Smooth muscle cell of trachea (primary cell): Measurements from ENCODE around the gene MTG1. TPM values are rescaled to one million over a fixed set of nuclear protein-coding genes. Genes with fewer than 3 reads are reported as not detected.

ENCODE experiments used
- total RNA-seq: library from RNA; depleted of rRNA; stranded (reverse); fragments of >200 nt; gene quantifications from 2 replicates; pipeline ENCODE4 v1.2.1, GENCODE V29; 2014

Gene MTG1
- 21.5 and 33.5 TPM in 2 replicates for total RNA-seq

DNA sequence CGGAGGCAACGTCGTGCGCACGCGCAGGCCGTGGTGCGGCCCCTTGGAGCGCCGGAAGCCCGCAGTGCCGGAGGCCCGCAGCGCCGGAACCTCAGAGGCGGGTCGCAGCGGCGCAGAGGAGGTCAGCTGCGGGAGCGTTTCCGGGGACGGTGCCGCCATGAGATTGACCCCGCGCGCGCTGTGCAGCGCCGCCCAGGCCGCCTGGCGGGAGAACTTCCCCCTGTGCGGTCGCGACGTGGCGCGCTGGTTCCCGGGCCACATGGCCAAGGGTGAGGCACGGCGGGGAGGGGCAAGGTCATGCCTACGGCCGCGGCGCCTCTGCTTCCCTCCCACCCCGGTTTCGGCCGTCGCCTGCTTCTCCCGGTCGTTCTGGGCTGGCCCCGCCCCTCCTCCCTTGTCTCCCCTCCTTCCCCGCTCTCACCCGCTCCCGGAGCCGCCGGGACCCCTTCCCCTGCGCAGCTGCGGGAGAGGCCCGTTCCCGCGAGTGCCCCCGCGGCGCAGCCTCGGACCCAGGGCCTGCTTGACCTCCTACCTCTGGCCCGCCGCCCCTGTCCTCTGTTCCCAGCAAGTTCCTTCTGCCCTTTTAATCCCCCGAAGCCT lies at the start of gene MTG1:
Gene MTG1 (plus strand): TSS at position 94 of the 600 bp plus-strand sequence. CDS start 64 bp downstream, at position 158.

DNA sequence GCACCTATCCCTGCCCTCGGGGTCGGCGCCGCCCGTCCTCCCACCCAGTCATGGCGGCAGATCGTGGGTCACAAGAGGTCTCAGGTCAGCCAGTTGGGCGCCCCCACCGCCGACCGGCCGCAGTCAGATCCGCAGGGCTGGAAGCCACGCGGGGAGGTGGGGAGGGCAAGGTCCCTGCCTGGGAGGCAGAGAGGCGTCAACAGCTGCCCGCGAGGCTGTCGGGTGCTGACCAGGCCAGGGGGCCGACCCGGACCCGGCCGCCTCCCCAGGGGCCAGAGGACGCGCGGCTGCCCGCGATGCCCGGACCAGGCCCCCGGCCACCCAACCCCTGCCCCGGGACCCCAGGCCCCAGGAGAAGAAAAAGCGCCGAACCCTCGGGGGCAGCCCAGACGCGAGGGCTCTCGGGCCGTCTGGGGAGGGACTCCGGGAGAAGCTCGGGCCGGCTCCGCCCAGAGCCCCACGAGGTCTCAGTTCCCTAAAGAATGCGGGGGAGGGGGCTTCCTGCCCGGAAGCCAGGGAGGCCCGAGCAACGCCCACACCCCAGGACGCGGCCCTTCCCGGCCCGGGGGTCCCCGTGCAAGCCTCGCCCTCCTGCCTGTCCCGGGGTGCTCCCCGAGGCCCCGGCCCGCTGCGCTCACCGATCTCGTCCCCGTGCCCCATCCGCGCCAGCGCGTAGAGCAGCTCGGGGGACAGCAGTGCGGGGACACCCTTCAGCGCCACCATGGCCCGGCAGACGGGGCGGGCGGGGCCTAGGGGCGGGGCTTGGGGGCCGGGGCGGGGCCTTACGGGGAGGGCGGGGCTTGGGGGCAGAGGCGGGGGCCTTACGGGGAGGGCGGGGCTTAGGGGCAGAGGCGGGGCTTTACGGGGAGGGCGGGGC lies 36.4 kb upstream of the MTG1 start, which contains the start of gene FUOM:
Gene FUOM (minus strand): TSS at position 735 of the 877 bp plus-strand sequence. CDS start 12 bp downstream, at position 723.

GRCh38 chr10:133373174-133374090 lies 20.5 kb upstream of the MTG1 start, which contains the start of gene ECHS1:
ECHS1 (minus strand) TSS chr10:133373354; CDS start chr10:133373333, 21 bp downstream.

DNA sequence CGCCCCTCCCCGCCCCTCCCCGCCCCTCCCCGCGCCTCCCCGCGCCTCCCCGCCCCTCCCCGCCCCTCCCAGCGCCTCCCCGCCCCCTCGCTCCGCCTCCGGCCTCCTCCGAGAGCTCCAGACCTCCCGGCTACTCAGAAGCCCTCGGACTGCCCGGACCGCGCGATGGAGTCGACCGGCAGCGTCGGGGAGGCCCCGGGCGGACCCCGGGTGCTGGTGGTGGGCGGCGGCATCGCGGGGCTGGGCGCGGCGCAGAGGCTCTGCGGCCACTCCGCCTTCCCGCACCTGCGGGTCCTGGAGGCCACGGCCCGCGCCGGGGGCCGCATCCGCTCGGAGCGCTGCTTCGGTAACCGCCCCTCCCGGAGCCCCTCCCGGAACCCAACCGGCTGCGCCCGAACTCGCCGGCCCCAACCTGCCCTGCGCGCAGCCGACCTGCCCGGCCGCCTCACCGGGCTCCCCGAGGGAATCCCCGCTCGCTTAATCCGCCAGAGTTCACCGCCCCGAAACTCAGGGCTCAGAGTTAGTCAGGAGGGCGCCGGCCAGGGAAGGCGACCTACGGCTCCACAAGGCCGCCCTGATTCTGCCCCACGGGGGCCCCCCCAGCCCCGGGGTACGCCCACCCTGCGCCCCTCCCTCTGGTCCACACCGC lies 14.7 kb upstream of the MTG1 start, which contains the start of gene PAOX:
Gene PAOX (plus strand): TSS at position 111 of the 649 bp plus-strand sequence. CDS start 55 bp downstream, at position 166.

GRCh38 chr10:133424601-133425000 lies 30.6 kb downstream of the MTG1 start, which contains the start of gene SPRN:
SPRN (minus strand) TSS chr10:133424625; CDS start chr10:133423681, 944 bp downstream.

GRCh38 chr10:133453516-133454203 lies 59.7 kb downstream of the MTG1 start, which contains the start of gene SCART1:
SCART1 (plus strand) TSS chr10:133453945; CDS start chr10:133453998, 53 bp downstream.

Other genes starting within 250 kb of the MTG1 start
- gene KNDC1, start 233.9 kb upstream of the MTG1 start, total RNA-seq, result 0.73 and 2.3 TPM in 2 replicates
- not detected in 2 replicates for gene UTF1, start 163.9 kb upstream of the MTG1 start, total RNA-seq
- gene VENTX, start 156.3 kb upstream of the MTG1 start, total RNA-seq, result under 0.01 TPM in 1 of 2 replicates, not detected in the other
- 1.2 and 2.9 TPM in 2 replicates for gene ADAM8, start 117.3 kb upstream of the MTG1 start, total RNA-seq
- gene TUBGCP2, start 85.3 kb upstream of the MTG1 start, total RNA-seq, result 58.9 and 79.1 TPM in 2 replicates
- gene ZNF511, start 85.2 kb upstream of the MTG1 start, total RNA-seq, result 23.7 and 29.3 TPM in 2 replicates
- 0.33 TPM in 1 of 2 replicates, not detected in the other for gene CALY, start 57.3 kb upstream of the MTG1 start, total RNA-seq
- not detected in 2 replicates for gene PRAP1, start 46.8 kb upstream of the MTG1 start, total RNA-seq
- 24.8 and 26.5 TPM in 2 replicates for gene FUOM, start 36.1 kb upstream of the MTG1 start, total RNA-seq
- 94.0 and 109 TPM in 2 replicates for gene ECHS1, start 20.8 kb upstream of the MTG1 start, total RNA-seq
- gene PAOX, start 14.9 kb upstream of the MTG1 start, total RNA-seq, result 9.6 and 12.1 TPM in 2 replicates
- 0.87 and 3.1 TPM in 2 replicates for gene SPRN, start 30.5 kb downstream of the MTG1 start, total RNA-seq
- gene SCART1, start 59.8 kb downstream of the MTG1 start, total RNA-seq, result 3.0 and 3.9 TPM in 2 replicates
- gene CYP2E1, start 133.2 kb downstream of the MTG1 start, total RNA-seq, result 0.33 and 0.44 TPM in 2 replicates
- gene SYCE1, start 171.4 kb downstream of the MTG1 start, total RNA-seq, result 0.33 TPM in 1 of 2 replicates, not detected in the other
- gene FRG2B, start 232.6 kb downstream of the MTG1 start, total RNA-seq, result not detected in 2 replicates